ENCODE results near the gene CPEB3.

CPEB3 gene

GRCh38 chr10:92208736-92209135, 82.1 kb downstream of the CPEB3 start:
- DNase-seq (ENCODE audit: low spot score): peak; percentile 71

GRCh38 chr10:92208157-92208720, 82.6 kb downstream of the CPEB3 start:
- DNase-seq (ENCODE audit: low spot score): no peak

- DNase-seq (ENCODE audit: low spot score): no peak
Observed at GRCh38 chr10:92207061-92207460, 83.8 kb downstream of the CPEB3 start.

GRCh38 chr10:92203919-92204623, 86.8 kb downstream of the CPEB3 start:
- DNase-seq (ENCODE audit: low spot score): no peak

GRCh38 chr10:92202536-92202935, 88.3 kb downstream of the CPEB3 start:
- DNase-seq (ENCODE audit: low spot score): no peak

GRCh38 chr10:92200564-92200963, 90.3 kb downstream of the CPEB3 start:
- DNase-seq (ENCODE audit: low spot score): no peak

GRCh38 chr10:92187101-92187500, 103.8 kb downstream of the CPEB3 start:
- no peak for DNase-seq (ENCODE audit: low spot score)

GRCh38 chr10:92184977-92185376, 105.9 kb downstream of the CPEB3 start:
- no peak for DNase-seq (ENCODE audit: low spot score)

GRCh38 chr10:92183199-92183598, 107.7 kb downstream of the CPEB3 start:
- DNase-seq (ENCODE audit: low spot score): no peak

- DNase-seq (ENCODE audit: low spot score): no peak
Observed at GRCh38 chr10:92181575-92181974, 109.3 kb downstream of the CPEB3 start.

- no peak for DNase-seq (ENCODE audit: low spot score)
Observed at GRCh38 chr10:92180399-92180798, 110.5 kb downstream of the CPEB3 start.

GRCh38 chr10:92177546-92177945, 113.3 kb downstream of the CPEB3 start:
- no peak for DNase-seq (ENCODE audit: low spot score)

GRCh38 chr10:92175164-92175563, 115.7 kb downstream of the CPEB3 start:
- no peak for DNase-seq (ENCODE audit: low spot score)

- no peak for DNase-seq (ENCODE audit: low spot score)
Observed at GRCh38 chr10:92173996-92174395, 116.9 kb downstream of the CPEB3 start.

GRCh38 chr10:92164036-92164696, 126.7 kb downstream of the CPEB3 start:
- DNase-seq (ENCODE audit: low spot score): no peak

- no peak for DNase-seq (ENCODE audit: low spot score)
Observed at GRCh38 chr10:92162541-92162940, 128.3 kb downstream of the CPEB3 start.

- DNase-seq (ENCODE audit: low spot score): no peak
Observed at GRCh38 chr10:92156874-92157773, 133.8 kb downstream of the CPEB3 start.

GRCh38 chr10:92150823-92151222, 140.1 kb downstream of the CPEB3 start:
- no peak for DNase-seq (ENCODE audit: low spot score)

- no peak for DNase-seq (ENCODE audit: low spot score)
Observed at GRCh38 chr10:92149261-92149660, 141.6 kb downstream of the CPEB3 start.

GRCh38 chr10:92146781-92147180, 144.1 kb downstream of the CPEB3 start:
- DNase-seq (ENCODE audit: low spot score): no peak

- DNase-seq (ENCODE audit: low spot score): no peak
Observed at GRCh38 chr10:92146107-92146506, 144.8 kb downstream of the CPEB3 start.

GRCh38 chr10:92142949-92143348, 147.9 kb downstream of the CPEB3 start:
- no peak for DNase-seq (ENCODE audit: low spot score)

Data from kidney tubule cell (primary cell).